Kidney (tissue), 14 donors: ENCODE data around the gene NPEPPS. TPM values are rescaled to one million over a fixed set of nuclear protein-coding genes. Genes with fewer than 3 reads are reported as not detected.

Experiments used
- DNase-seq, 5 donors: peaks; one replicate each; pipeline ENCODE4 v3.0.0-alpha.2; 2013 to 2020
- FAIRE-seq: peaks from 2 replicates; lab custom pipeline; 2012; peaks lifted over from hg19 to GRCh38; lab: Jason Lieb, UNC
- H3K27ac ChIP-seq, 2 donors: one replicate each; pipeline ENCODE4 v1.7.0; 2013; ENCODE audit warnings: low read depth in 2 of 2, low read length in 2 of 2, inconsistent platforms in 1 of 2
- H3K27me3 ChIP-seq: one replicate; pipeline ENCODE4 v1.7.1; 2013; ENCODE audit warnings: low read length, inconsistent platforms; ENCODE audit not compliant: control insufficient read depth, insufficient read depth
- H3K36me3 ChIP-seq, 3 donors: one replicate each; pipeline versions ENCODE4 v1.7.0 to v1.7.1; 2013; ENCODE audit warnings: low read length in 3 of 3, control low read depth in 1 of 3, inconsistent platforms in 1 of 3; ENCODE audit not compliant: insufficient read depth in 3 of 3, control insufficient read depth in 2 of 3
- H3K4me1 ChIP-seq, 3 donors: one replicate each; pipeline versions ENCODE4 v1.7.0 to v1.7.1; 2013; ENCODE audit warnings: low read length in 3 of 3, inconsistent platforms in 1 of 3, low read depth in 1 of 3; ENCODE audit not compliant: control insufficient read depth in 2 of 3, insufficient read depth in 2 of 3
- H3K4me3 ChIP-seq, 3 donors: one replicate each; pipeline versions ENCODE4 v1.7.0 to v1.8.1; 2013; ENCODE audit warnings: low read length in 3 of 3, control low read depth in 1 of 3, inconsistent platforms in 1 of 3
- H3K9ac ChIP-seq, 3 donors: one replicate each; pipeline versions ENCODE4 v1.7.0 to v1.7.1; 2013; ENCODE audit warnings: low read length in 3 of 3, control low read depth in 1 of 3, inconsistent platforms in 1 of 3
- H3K9me3 ChIP-seq, 3 donors: one replicate each; pipeline versions ENCODE4 v1.7.0 to v1.7.1; 2013; ENCODE audit warnings: low read length in 3 of 3, control low read depth in 1 of 3, inconsistent platforms in 1 of 3; ENCODE audit not compliant: control insufficient read depth in 2 of 3, insufficient read depth in 1 of 3
- intact Hi-C: fragments of 100-400 bp; cut with DNase I; formaldehyde crosslinking; loops from one replicate; pipeline ENCODE4 v1.11.1; 2022
- polyA plus RNA-seq: library from polyadenylated mRNA; stranded (reverse); fragments of 350-450 nt; fragmentation: Illumina TruSeq; extraction: RNeasy Lipid Tissue Mini Kit (QIAGEN cat#74804); gene quantifications from one replicate; pipeline ENCODE4 v1.2.3, GENCODE V29; 2014; ENCODE audit warnings: low read depth, low replicate concordance; ENCODE audit not compliant: insufficient read depth
- total RNA-seq: library from RNA; stranded (reverse); fragmentation: NEBNext Ultra II Directional; extraction: Animal tissue kit (Norgen Biotek cat#: 25700); gene quantifications from one replicate; pipeline ENCODE4 v1.2.1, GENCODE V29; 2021
- TF ChIP-seq, protein P1 (sequence below): IDR thresholded peaks from 3 replicates; pipeline ENCODE4 v1.5.1; 2012; ENCODE audit warnings: mild to moderate bottlenecking, moderate library complexity, borderline replicate concordance; ENCODE audit not compliant: insufficient read depth; ENCODE audit errors: extremely low read depth
- donor health status: control.
- donor health status: control.
- donor health status: control.
- donor health status: control.
- donor health status: control.
- donor health status: DM: yes; HTN: yes; CAD: no.
- donor health status: Normal renal cell carcinoma (clear cell type).

The NPEPPS gene
- total and polyA plus RNA-seq, 2 donors from 2014 or later, result 27.6 to 131 TPM

GRCh38 chr17:47607481-47607880 is 76.6 kb downstream of the NPEPPS start:
- Histone ChIP-seq H3K9ac (no peak overlapping the region), H3K27ac (no peak overlapping the region), H3K4me1 (no peaks in the 10 kb centered on the region), H3K27me3 (no peaks in the 10 kb centered on the region), H3K36me3 (peaks cover 3 to 15% (median 8%) of the 10 kb centered on the region in 3 donors), H3K9me3 (no peaks in the 10 kb centered on the region), H3K4me3 (no peak overlapping the region)
- FAIRE-seq, result no peak
- DNase-seq, result no peak
- TF ChIP-seq, protein P1, sequence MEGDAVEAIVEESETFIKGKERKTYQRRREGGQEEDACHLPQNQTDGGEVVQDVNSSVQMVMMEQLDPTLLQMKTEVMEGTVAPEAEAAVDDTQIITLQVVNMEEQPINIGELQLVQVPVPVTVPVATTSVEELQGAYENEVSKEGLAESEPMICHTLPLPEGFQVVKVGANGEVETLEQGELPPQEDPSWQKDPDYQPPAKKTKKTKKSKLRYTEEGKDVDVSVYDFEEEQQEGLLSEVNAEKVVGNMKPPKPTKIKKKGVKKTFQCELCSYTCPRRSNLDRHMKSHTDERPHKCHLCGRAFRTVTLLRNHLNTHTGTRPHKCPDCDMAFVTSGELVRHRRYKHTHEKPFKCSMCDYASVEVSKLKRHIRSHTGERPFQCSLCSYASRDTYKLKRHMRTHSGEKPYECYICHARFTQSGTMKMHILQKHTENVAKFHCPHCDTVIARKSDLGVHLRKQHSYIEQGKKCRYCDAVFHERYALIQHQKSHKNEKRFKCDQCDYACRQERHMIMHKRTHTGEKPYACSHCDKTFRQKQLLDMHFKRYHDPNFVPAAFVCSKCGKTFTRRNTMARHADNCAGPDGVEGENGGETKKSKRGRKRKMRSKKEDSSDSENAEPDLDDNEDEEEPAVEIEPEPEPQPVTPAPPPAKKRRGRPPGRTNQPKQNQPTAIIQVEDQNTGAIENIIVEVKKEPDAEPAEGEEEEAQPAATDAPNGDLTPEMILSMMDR, result no peak
- intact Hi-C loops, result no loop called here

DNA sequence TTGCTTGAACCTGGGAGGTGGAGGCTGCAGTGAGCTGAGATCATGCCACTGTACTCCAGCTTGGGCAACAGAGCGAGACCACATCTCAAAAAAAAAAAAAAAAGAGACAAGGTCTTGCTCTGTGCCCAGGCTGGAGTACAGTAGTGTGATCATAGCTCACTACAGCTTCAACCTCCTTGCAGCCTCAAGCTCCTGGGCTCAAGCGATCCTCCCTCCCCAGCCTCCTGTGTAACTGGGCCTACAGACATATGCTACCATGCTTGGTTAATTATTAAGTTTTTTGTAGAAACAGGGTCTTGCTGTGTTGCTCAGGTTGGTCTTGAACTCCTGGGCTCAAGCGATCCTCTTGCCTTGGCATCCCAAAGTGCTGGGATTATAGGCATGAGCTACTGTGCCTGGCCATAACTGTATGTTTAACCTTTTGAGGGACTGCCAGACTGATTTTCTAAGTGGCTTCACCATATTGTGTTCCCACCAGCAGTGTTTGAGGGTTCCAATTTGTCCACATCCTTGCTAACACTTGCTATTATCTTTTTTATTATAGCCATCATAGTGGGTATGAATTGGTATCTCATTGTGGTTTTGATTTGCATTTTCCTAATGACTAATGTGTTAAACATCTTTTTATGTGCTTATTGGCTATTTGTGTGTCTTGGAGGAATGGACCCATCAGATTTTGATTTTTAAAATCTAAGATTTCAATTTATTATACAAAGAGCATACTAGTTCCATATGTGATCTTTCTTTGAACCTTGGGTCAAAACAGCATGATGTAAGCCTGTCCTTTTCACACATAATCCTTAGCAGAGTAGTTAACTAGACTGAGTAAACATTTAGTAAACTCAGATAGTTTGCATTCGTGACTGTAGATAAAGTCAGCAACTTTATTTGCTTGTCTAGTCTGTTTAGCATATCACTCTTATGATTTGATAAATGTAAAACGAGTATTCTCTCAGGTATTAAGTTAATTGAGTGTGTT is 80.8 kb downstream of the NPEPPS start:
- FAIRE-seq (no peak), DNase-seq (no peak)
- H3K4me1 ChIP-seq, result no peaks in the 10 kb centered on the region
- no peaks in the 10 kb centered on the region for H3K27me3 ChIP-seq
- TF ChIP-seq, protein P1, result no peak
- no peak overlapping the region for H3K9ac ChIP-seq
- intact Hi-C loops, result no loop called here
- no peak overlapping the region for H3K4me3 ChIP-seq
- no peaks in the 10 kb centered on the region for H3K9me3 ChIP-seq
- H3K36me3 ChIP-seq, result peaks cover 8 to 14% (median 12%) of the 10 kb centered on the region in 3 donors
- no peak overlapping the region for H3K27ac ChIP-seq

DNA sequence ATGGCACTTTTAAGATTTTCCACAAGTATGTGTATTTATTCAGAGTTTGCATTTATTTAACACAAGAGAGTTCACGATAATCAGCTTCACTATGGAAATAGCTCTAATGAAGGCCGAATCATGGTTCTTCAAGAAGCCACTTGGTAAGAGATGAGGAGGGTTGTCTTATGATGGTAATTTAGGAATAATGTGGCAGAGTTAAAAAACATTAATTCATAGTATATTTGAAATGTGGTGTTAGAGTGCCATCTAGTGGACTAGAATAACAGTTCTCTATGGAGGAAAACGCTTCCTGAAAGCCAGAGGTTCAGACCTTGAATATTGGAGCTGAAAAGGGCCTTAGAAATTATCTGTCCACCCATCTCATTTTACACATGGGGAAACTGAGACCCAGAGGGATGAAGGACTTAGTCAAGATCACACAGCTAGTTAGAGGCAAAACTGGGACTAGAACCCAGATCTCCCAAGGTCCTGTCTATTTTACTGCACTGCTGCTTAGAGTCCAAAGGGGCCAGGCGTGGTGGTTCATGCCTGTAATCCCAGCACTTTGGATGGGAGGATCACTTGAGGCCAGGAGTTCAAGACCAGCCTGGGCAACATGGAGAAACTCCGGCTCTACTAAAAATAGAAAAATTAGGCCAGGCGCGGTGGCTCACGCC is 85.0 kb downstream of the NPEPPS start:
- H3K27ac ChIP-seq, result no peak overlapping the region

More for the DNA sequence above, 85.0 kb downstream of the NPEPPS start:
- H3K4me1 ChIP-seq, result no peaks in the 10 kb centered on the region
- DNase-seq (peak in 2 of 5 donors; percentile 69 to 77), FAIRE-seq (no peak)
- H3K36me3 ChIP-seq, result peaks cover 10 to 33% (median 26%) of the 10 kb centered on the region in 3 donors
- no peaks in the 10 kb centered on the region for H3K27me3 ChIP-seq
- no peak overlapping the region for H3K4me3 ChIP-seq
- H3K9me3 ChIP-seq, result no peaks in the 10 kb centered on the region
- TF ChIP-seq, protein P1, result peak; percentile 68
- intact Hi-C loops, result no loop called here
- H3K9ac ChIP-seq, result no peak overlapping the region
